Ovary (tissue), 9 donors: Measurements from ENCODE around the gene YIPF7. TPM values are rescaled to one million over a fixed set of nuclear protein-coding genes. Genes with fewer than 3 reads are reported as not detected.

Experiments
- DNase-seq, 5 donors: peaks; one replicate each; pipeline ENCODE4 v3.0.0-alpha.2; 2019 to 2020
- H3K27ac ChIP-seq, 2 donors: fragments of 200-600 bp; one replicate each; pipeline versions ENCODE4 v1.5.1 to v1.8.0; 2019 to 2022
- H3K27me3 ChIP-seq: fragments of 200-600 bp; one replicate; pipeline ENCODE4 v1.8.0; 2022
- H3K36me3 ChIP-seq: fragments of 200-600 bp; sonication (generic); one replicate; pipeline ENCODE4 v1.5.1; 2019
- H3K4me1 ChIP-seq: one replicate; pipeline ENCODE4 v1.8.1; 2013; ENCODE audit warnings: mild to moderate bottlenecking, moderate library complexity; ENCODE audit not compliant: insufficient read depth
- H3K4me3 ChIP-seq: fragments of 200-600 bp; sonication (generic); one replicate; pipeline ENCODE4 v1.5.1; 2017
- H3K9me3 ChIP-seq, 2 donors: fragments of 200-600 bp in 1 of 2; sonication (generic) in 1 of 2; one replicate each; pipeline versions ENCODE4 v1.5.1 to v1.8.1; 2013 to 2019; ENCODE audit warnings: mild to moderate bottlenecking in 1 of 2, moderate library complexity in 1 of 2
- CTCF ChIP-seq, 3 donors: fragments of 450-650 bp in 2 of 3; fragments of 200-600 bp in 1 of 3; IDR thresholded peaks; one replicate each; pipeline versions ENCODE4 v1.5.1 to v1.8.0; 2016 to 2022; ENCODE audit warnings: antibody characterized with exemption in 3 of 3, mild to moderate bottlenecking in 1 of 3
- EP300 ChIP-seq: sonication (generic); formaldehyde crosslinking; IDR thresholded peaks from one replicate; pipeline ENCODE4 v1.6.1; 2017; ENCODE audit warnings: antibody characterized with exemption
- POLR2A ChIP-seq: fragments of 450-650 bp; IDR thresholded peaks from one replicate; pipeline ENCODE4 v1.6.1; 2017; ENCODE audit warnings: antibody characterized with exemption, mild to moderate bottlenecking, moderate library complexity
- WGBS, 3 donors: extraction: QIAGEN DNeasy Blood & Tissue Kit in 1 of 3; methylation state at CpG; one replicate each; pipeline versions ENCODE4 v1.1.5 to v1.1.7; 2013 to 2017; 5-methylcytosine and 5-hydroxymethylcytosine counted together
- intact Hi-C, 4 donors: fragments of 100-400 bp; cut with DNase I; formaldehyde crosslinking; loops; one replicate each; pipeline versions ENCODE4 v1.11.0 to v1.15.1; 2022 to 2023
- polyA plus RNA-seq, 2 donors: library from polyadenylated mRNA; stranded (reverse); fragments of 200-250 nt in 1 of 2; fragments of 350-450 nt in 1 of 2; fragmentation: Illumina TruSeq in 1 of 2; extraction: RNeasy Lipid Tissue Mini Kit (QIAGEN cat#74804) in 1 of 2; gene quantifications; one replicate each; pipeline ENCODE4 v1.2.3, GENCODE V29; 2013 to 2014
- total RNA-seq, 7 donors: library from RNA; depleted of rRNA in 2 of 7; stranded (reverse); fragments of >200 nt in 2 of 7; fragmentation: NEBNext Ultra II Directional in 3 of 7; extraction: Animal tissue kit (Norgen Biotek cat#: 25700) in 3 of 7; gene quantifications; one replicate each; pipeline versions ENCODE4 v1.1.0 to v1.2.4, GENCODE V29; 2016 to 2023
- donor health status: DM: no; HTN: no; CAD: no; lungs with moderate emphysema.
- donor health status: DM: no; HTN: no; CAD: no.
- donor health status: Bipolar disorder and iron deficiency.
- donor health status: DM: yes; HTN: yes; CAD: no.
- donor health status: DM: no; HTN: no; CAD: no.
- donor health status: DM: yes; HTN: yes; CAD: no.

Gene YIPF7
- total and polyA plus RNA-seq, 9 donors = 0.28 to 1.4 (median 0.49) TPM; not detected in 3

- Histone ChIP-seq H3K4me1 (no peaks in the 10 kb centered on the region), H3K27me3 (no peaks in the 10 kb centered on the region), H3K27ac (no peak overlapping the region), H3K36me3 (no peaks in the 10 kb centered on the region), H3K4me3 (no peak overlapping the region), H3K9me3 (no peaks in the 10 kb centered on the region)
- TF ChIP-seq POLR2A (no peak), CTCF (IDR thresholded peaks at IDR 0.05) (no peak), EP300 (no peak)
- 73 to 94% (median 89%) methylated on average over 1 of the region's 1 CpG for WGBS, 3 donors
- intact Hi-C loops = no loop called here
- DNase-seq = no peak
Observed at GRCh38 chr4:44661940-44662622, 10.7 kb upstream of the YIPF7 start.

- TF ChIP-seq EP300 (no peak), CTCF (IDR thresholded peaks at IDR 0.05) (no peak)
- Histone ChIP-seq H3K27me3 (no peaks in the 10 kb centered on the region), H3K36me3 (no peaks in the 10 kb centered on the region), H3K9me3 (no peaks in the 10 kb centered on the region), H3K4me3 (no peak overlapping the region), H3K27ac (no peak overlapping the region), H3K4me1 (no peaks in the 10 kb centered on the region)
- intact Hi-C loops = no loop called here
- DNase-seq = no peak
- WGBS, 3 donors = 48 to 86% (median 70%) methylated on average over 3 of the region's 3 CpGs
Observed at GRCh38 chr4:44660396-44660795, 9.0 kb upstream of the YIPF7 start.

GRCh38 chr4:44652002-44652401 is 577 bp upstream of the YIPF7 start:
- H3K27ac ChIP-seq = no peak overlapping the region
- no peak for TF ChIP-seq CTCF (IDR thresholded peaks at IDR 0.05)
- TF ChIP-seq EP300 = no peak
- no peak for TF ChIP-seq POLR2A
- H3K27me3 ChIP-seq = no peaks in the 10 kb centered on the region
- no peaks in the 10 kb centered on the region for H3K4me1 ChIP-seq
- H3K4me3 ChIP-seq = no peak overlapping the region
- no peaks in the 10 kb centered on the region for H3K36me3 ChIP-seq
- no peaks in the 10 kb centered on the region for H3K9me3 ChIP-seq
- intact Hi-C loops = no loop called here
- DNase-seq = no peak
- 83 to 95% (median 86%) methylated on average over 1 of the region's 1 CpG for WGBS, 3 donors

- DNase-seq = no peak
- intact Hi-C loops = no loop called here
- no peaks in the 10 kb centered on the region for H3K36me3 ChIP-seq
- no peak overlapping the region for H3K4me3 ChIP-seq
- H3K27ac ChIP-seq = no peak overlapping the region
- WGBS, 3 donors = 81 to 93% (median 87%) methylated on average over 1 of the region's 1 CpG
- no peak for TF ChIP-seq POLR2A
- no peak for TF ChIP-seq EP300
- no peak for TF ChIP-seq CTCF (IDR thresholded peaks at IDR 0.05)
- no peaks in the 10 kb centered on the region for H3K27me3 ChIP-seq
- H3K4me1 ChIP-seq = no peaks in the 10 kb centered on the region
- H3K9me3 ChIP-seq = no peaks in the 10 kb centered on the region
Observed at GRCh38 chr4:44646151-44646550, 5.3 kb downstream of the YIPF7 start.
